Measurements from ENCODE around the gene RAF1. TPM values are rescaled to one million over a fixed set of nuclear protein-coding genes. Genes with fewer than 3 reads are reported as not detected.

Gene RAF1
- polyA plus RNA-seq, 2 of the 4 experiments (the other 2 are of a cell fraction), result 56.2 to 94.6 TPM

DNA sequence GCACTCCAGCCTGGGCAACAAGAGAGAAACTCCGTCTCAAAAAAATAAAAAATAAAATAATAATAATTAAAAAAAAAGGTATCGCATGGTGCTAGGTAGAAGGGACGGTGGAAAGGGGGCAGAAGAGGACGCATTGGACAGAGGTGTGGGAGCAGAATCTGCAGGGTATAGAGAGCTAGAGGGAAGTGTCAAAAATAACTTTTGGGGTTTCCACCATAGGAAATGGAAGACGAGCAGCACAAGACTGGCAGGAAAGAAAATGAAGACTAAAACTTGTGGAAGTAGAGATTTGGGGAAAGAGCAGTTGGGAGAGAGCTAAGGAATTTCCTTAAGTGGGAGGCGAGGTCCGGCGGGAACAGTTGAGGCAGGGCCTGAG is 107.6 kb downstream of the RAF1 start:
- H3K9me3 ChIP-seq, result no peaks in the 10 kb centered on the region
- ATAC-seq, result peak; percentile 30 to 32; a peak in 4 of 6 replicates
- H3K4me1 ChIP-seq, result peaks cover 23% of the 10 kb centered on the region
- POLR2A ChIA-PET, result interaction anchor here (0.7 to 1.2 kb wide), 2 partner anchors 72 to 108 kb away, joined by 3 to 4 read pairs; partner anchors contain the start of gene TSEN2
- H3K27ac ChIP-seq, result peak overlapping the region; percentile 77 to 93
- DNase-seq (ENCODE audit: low read depth in 1 of 2, low spot score in 1 of 2), result no peak
- H3K4me2 ChIP-seq, result peak overlapping the region; percentile 83
- CTCF ChIA-PET, result no interaction called here
- H3K4me3 ChIP-seq, result peak overlapping the region; percentile 86
- no peak for TF ChIP-seq CBX8 (IDR thresholded peaks at IDR 0.05)
- TF ChIP-seq TP53 (CRISPR knock-in tag; IDR thresholded peaks at IDR 0.05), result no peak
- TF ChIP-seq ESRRA (IDR thresholded peaks at IDR 0.05; ENCODE audit: borderline replicate concordance, low read length), result no peak
- no peak for TF ChIP-seq HOXB5 (CRISPR knock-in tag; IDR thresholded peaks at IDR 0.05)
- TF ChIP-seq, protein P1, sequence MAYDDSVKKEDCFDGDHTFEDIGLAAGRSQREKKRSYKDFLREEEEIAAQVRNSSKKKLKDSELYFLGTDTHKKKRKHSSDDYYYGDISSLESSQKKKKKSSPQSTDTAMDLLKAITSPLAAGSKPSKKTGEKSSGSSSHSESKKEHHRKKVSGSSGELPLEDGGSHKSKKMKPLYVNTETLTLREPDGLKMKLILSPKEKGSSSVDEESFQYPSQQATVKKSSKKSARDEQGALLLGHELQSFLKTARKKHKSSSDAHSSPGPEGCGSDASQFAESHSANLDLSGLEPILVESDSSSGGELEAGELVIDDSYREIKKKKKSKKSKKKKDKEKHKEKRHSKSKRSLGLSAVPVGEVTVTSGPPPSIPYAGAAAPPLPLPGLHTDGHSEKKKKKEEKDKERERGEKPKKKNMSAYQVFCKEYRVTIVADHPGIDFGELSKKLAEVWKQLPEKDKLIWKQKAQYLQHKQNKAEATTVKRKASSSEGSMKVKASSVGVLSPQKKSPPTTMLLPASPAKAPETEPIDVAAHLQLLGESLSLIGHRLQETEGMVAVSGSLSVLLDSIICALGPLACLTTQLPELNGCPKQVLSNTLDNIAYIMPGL (CRISPR knock-in tag; IDR thresholded peaks at IDR 0.05; ENCODE audit: borderline replicate concordance), result no peak
- TF ChIP-seq RAD21 (conservative IDR thresholded peaks at IDR 0.05 in 1 of 2, IDR thresholded peaks at IDR 0.05 in 1 of 2), result no peak
- TF ChIP-seq HDAC2 (IDR thresholded peaks at IDR 0.05), result no peak
- TF ChIP-seq PHF8 (IDR thresholded peaks at IDR 0.05; ENCODE audit: borderline replicate concordance, low read depth), result no peak
- TF ChIP-seq MAFK (IDR thresholded peaks at IDR 0.05; ENCODE audit: partially characterized antibody), result no peak
- no peak for TF ChIP-seq MYC (IDR thresholded peaks at IDR 0.05; ENCODE audit: borderline replicate concordance, low read length)
- no peak for TF ChIP-seq HEYL (CRISPR knock-in tag; IDR thresholded peaks at IDR 0.05)
- no peak for TF ChIP-seq KDM5A (IDR thresholded peaks at IDR 0.05)
- TF ChIP-seq, protein P2, sequence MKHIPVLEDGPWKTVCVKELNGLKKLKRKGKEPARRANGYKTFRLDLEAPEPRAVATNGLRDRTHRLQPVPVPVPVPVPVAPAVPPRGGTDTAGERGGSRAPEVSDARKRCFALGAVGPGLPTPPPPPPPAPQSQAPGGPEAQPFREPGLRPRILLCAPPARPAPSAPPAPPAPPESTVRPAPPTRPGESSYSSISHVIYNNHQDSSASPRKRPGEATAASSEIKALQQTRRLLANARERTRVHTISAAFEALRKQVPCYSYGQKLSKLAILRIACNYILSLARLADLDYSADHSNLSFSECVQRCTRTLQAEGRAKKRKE (CRISPR knock-in tag; IDR thresholded peaks at IDR 0.05; ENCODE audit: low read depth), result no peak
- no peak for TF ChIP-seq CHD4 (IDR thresholded peaks at IDR 0.05; ENCODE audit: borderline replicate concordance)
- no peak for TF ChIP-seq ZSCAN20 (CRISPR knock-in tag; IDR thresholded peaks at IDR 0.05)
- 5% methylated on average over 8 of the region's 8 CpGs for WGBS (ENCODE audit: missing lambda C conversion rate)
- no peak for FAIRE-seq

DNA sequence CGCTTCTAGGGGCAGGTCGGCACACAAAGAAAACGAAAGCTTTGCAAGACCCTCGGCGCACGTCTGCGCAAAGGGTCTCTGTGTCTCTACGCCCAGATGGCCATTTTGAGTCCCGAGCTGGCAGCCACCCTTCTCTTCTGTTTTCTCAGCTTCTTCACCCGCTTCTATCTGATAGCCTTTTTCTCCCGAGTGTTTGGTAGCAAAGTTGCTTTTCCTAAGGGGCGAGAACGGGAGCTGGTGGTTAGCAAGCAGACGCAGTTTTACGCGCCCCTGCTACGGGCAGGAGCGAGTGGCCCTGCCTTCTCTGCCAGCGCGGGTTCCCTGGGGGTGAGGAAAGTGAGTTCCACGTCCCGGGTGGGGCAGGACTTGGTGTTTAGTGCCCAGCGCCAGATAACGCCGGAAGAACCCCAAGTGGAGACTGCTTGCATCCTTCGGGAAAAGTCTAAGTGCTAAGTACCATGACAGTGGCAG is 110.0 kb downstream of the RAF1 start:
- H3K4me1 ChIP-seq, result peaks cover 17% of the 10 kb centered on the region
- ChIA-PET CTCF (interaction anchor here (0.8 to 1.1 kb wide), 3 partner anchors 25 to 419 kb away, joined by 3 to 5 read pairs (median 3); no protein-coding TSS in a partner anchor), POLR2A (interaction anchor here (0.6 to 1.2 kb wide), 4 partner anchors 8 to 339 kb away, joined by 3 to 8 read pairs (median 4); partner anchors contain the start of gene MKRN2OS)
- H3K4me3 ChIP-seq, result peak overlapping the region; percentile 51
- H3K27ac ChIP-seq, result peak overlapping the region; percentile 80 to 92
- H3K9me3 ChIP-seq, result no peaks in the 10 kb centered on the region
- DNase-seq (ENCODE audit: low read depth in 1 of 2, low spot score in 1 of 2) (peak in 1 of 2 experiments; percentile 51), ATAC-seq (peak; percentile 24 to 36), FAIRE-seq (no peak)
- H3K4me2 ChIP-seq, result peak overlapping the region; percentile 85
- 1% methylated on average over 26 of the region's 26 CpGs for WGBS (ENCODE audit: missing lambda C conversion rate)
- no peak for TF ChIP-seq SREBF2 (IDR thresholded peaks at IDR 0.05)
- TF ChIP-seq PHF8 (IDR thresholded peaks at IDR 0.05; ENCODE audit: borderline replicate concordance, low read depth), result peak; percentile 47; the same call in 1 of the 2 replicates
- no peak for TF ChIP-seq RFX5 (IDR thresholded peaks at IDR 0.05)
- TF ChIP-seq MAFK (IDR thresholded peaks at IDR 0.05; ENCODE audit: partially characterized antibody), result no peak
- TF ChIP-seq CHD4 (IDR thresholded peaks at IDR 0.05; ENCODE audit: borderline replicate concordance), result no peak
- TF ChIP-seq JUN (IDR thresholded peaks at IDR 0.05), result peak in 1 of 2 experiments; percentile 34; a peak in 1 of 5 replicates
- TF ChIP-seq BHLHE40 (IDR thresholded peaks at IDR 0.05; ENCODE audit: low read depth, low read length), result no peak
- no peak for TF ChIP-seq RARB (CRISPR knock-in tag; IDR thresholded peaks at IDR 0.05)
- TF ChIP-seq HOXB5 (CRISPR knock-in tag; IDR thresholded peaks at IDR 0.05), result no peak
- TF ChIP-seq, protein P3, sequence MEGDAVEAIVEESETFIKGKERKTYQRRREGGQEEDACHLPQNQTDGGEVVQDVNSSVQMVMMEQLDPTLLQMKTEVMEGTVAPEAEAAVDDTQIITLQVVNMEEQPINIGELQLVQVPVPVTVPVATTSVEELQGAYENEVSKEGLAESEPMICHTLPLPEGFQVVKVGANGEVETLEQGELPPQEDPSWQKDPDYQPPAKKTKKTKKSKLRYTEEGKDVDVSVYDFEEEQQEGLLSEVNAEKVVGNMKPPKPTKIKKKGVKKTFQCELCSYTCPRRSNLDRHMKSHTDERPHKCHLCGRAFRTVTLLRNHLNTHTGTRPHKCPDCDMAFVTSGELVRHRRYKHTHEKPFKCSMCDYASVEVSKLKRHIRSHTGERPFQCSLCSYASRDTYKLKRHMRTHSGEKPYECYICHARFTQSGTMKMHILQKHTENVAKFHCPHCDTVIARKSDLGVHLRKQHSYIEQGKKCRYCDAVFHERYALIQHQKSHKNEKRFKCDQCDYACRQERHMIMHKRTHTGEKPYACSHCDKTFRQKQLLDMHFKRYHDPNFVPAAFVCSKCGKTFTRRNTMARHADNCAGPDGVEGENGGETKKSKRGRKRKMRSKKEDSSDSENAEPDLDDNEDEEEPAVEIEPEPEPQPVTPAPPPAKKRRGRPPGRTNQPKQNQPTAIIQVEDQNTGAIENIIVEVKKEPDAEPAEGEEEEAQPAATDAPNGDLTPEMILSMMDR (IDR thresholded peaks at IDR 0.05), result no peak
- no peak for TF ChIP-seq FOSB (CRISPR knock-in tag; IDR thresholded peaks at IDR 0.05)
- TF ChIP-seq CBX2 (IDR thresholded peaks at IDR 0.05; ENCODE audit: borderline replicate concordance, low read depth), result no peak
- TF ChIP-seq HOXA7 (CRISPR knock-in tag; IDR thresholded peaks at IDR 0.05), result no peak
- no peak for TF ChIP-seq NFE2L2 (conservative IDR thresholded peaks at IDR 0.05; ENCODE audit: low read length)
- no peak for TF ChIP-seq GATA3 (IDR thresholded peaks at IDR 0.05; ENCODE audit: borderline replicate concordance)
- TF ChIP-seq, protein P4, sequence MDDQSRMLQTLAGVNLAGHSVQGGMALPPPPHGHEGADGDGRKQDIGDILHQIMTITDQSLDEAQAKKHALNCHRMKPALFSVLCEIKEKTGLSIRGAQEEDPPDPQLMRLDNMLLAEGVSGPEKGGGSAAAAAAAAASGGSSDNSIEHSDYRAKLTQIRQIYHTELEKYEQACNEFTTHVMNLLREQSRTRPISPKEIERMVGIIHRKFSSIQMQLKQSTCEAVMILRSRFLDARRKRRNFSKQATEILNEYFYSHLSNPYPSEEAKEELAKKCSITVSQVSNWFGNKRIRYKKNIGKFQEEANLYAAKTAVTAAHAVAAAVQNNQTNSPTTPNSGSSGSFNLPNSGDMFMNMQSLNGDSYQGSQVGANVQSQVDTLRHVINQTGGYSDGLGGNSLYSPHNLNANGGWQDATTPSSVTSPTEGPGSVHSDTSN (IDR thresholded peaks at IDR 0.05), result no peak
- no peak for TF ChIP-seq EHMT2 (IDR thresholded peaks at IDR 0.05; ENCODE audit: low read depth)
- TF ChIP-seq, protein P1 (CRISPR knock-in tag; IDR thresholded peaks at IDR 0.05; ENCODE audit: borderline replicate concordance), result no peak
- TF ChIP-seq POLR2A (IDR thresholded peaks at IDR 0.05; ENCODE audit: low read length), result peak; percentile 41
- TF ChIP-seq ZSCAN20 (CRISPR knock-in tag; IDR thresholded peaks at IDR 0.05), result no peak
- TF ChIP-seq, protein P5, sequence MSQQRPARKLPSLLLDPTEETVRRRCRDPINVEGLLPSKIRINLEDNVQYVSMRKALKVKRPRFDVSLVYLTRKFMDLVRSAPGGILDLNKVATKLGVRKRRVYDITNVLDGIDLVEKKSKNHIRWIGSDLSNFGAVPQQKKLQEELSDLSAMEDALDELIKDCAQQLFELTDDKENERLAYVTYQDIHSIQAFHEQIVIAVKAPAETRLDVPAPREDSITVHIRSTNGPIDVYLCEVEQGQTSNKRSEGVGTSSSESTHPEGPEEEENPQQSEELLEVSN (IDR thresholded peaks at IDR 0.05; ENCODE audit: borderline replicate concordance, low read depth), result no peak

Measured in A549 (cell line).